HG02981 (cell line): ENCODE measurements around the gene TVP23A.
"Not testable (repeated sequence)": the region's sequence is repeated elsewhere in the genome, so short reads cannot be mapped to it uniquely, and the experiment has no call there.

Source experiments
- ATAC-seq: cut with Tn5 transposase; IDR thresholded peaks from one replicate; pipeline ENCODE4 v1.9.1; 2021; ENCODE audit warnings: mild to moderate bottlenecking, moderate library complexity; ENCODE audit not compliant: unreplicated experiment

TVP23A gene

DNA sequence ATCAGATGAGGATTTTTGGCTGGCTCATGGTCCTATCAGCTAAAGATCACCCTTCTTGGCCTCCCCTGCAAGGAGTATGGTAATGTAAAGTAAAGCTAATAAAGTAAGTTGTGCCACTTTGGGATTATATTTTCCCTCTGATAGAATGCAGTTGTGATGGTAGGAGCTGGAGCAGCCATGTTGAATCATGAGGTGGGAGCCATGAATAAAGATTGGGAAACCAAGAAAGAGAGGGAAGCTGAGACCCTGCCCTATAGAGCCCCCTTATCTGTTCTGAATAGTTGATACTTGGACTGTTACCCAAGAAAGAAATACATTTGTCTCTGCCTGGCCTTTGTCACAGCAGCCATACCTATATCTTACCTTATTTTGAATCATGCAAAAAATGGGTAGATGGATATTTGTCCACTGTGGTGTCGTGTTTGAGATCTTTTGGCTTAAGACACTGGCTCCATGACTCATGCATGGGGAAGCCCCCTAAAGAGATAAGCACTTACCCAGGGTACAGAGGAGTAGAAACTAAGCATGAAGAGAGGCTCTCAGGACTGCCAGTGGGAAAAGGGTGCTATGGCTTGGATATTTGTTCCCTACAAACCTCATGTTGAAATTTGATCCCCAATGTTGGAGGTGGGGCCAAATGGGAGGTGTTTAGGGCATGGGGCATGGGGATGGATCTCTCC lies 17.7 kb upstream of the TVP23A start:
- ATAC-seq, result no peak

DNA sequence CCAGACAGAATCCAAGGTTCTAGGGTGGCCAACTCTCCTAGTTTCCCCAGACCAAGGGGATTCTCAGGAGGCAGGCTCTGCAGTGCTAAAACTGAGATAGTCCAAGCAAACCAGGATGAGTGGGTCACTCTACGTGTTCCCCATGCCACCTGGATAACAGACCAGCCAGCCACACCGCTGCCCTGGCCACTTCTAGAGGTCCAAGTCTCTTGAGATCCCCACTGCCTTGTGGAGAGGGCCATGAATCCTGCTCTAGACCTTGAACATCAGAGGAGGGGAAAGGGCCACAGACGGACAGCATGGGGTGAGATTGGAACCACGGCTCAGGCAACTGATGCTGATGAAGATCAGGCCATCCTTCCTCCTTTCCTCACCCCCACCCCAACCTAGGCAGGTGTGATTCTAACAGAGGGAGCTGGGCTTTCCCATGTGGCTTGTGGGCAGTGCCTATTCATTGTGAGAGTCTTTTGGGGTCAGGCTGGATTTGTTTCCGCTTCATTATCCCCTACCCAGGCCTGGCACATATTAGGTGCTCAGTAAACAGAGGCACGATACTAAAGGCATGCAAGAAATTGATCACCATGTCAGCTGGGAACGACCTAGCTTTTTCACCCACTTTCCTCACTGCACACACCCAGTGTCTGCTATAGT lies 16.8 kb upstream of the TVP23A start:
- peak; percentile 57 for ATAC-seq

DNA sequence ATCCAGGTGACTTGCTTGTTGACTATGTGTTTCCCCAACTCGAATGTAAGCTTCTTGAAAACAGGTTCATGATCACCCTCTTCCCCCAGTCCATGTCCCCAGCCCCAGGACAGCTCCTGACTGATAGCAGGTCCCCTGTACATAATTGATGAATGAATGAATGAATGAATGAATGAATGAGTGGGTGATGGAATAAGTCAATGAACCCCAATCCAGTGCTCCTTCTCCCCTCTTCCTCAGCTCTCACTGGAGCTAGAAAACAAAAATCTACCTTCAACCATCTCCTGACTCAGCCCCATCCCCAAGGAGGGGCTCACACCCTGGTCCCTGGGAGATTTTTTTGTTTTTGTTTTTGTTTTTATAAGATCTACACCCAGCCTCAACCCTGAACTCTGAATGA lies 16.2 kb upstream of the TVP23A start:
- ATAC-seq, result no peak

DNA sequence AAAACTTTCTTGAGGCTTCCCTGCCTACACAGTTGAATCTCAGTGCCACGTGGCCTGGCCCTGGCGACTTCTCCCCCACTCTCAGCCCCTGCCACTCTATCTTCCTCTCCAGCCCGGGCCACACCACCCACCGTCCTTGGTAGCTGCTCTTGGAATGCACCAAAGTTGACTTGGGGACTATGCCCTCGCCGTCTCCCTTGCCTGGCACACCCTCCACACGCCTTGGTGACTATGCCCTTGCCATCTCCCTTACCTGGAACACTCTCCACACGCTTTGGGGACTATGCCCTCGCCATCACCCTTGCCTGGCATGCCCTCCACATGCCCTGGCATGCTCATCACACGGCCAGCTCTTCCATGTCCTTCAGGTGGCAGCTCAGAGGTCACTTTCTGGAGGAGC lies 15.5 kb upstream of the TVP23A start:
- ATAC-seq, result no peak

DNA sequence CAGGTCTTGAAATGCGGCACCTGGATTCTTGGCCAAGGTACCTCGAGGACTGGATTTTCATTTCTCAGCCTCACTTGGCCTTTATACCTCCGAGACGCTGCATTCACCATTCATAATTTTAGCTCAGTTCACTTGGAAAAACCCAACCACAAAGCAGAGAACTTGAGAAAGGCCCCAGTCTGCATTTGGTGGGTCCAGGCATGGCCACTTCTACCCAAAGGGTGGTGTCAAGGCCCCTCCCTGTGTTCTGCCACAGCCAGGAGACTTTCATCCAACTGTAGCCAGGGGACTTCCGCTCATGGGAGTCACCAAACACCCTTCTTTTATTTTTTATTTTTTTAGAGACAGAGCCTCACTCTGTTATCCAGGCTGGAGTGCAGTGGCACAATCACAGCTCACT lies 14.7 kb upstream of the TVP23A start:
- ATAC-seq, result no peak

DNA sequence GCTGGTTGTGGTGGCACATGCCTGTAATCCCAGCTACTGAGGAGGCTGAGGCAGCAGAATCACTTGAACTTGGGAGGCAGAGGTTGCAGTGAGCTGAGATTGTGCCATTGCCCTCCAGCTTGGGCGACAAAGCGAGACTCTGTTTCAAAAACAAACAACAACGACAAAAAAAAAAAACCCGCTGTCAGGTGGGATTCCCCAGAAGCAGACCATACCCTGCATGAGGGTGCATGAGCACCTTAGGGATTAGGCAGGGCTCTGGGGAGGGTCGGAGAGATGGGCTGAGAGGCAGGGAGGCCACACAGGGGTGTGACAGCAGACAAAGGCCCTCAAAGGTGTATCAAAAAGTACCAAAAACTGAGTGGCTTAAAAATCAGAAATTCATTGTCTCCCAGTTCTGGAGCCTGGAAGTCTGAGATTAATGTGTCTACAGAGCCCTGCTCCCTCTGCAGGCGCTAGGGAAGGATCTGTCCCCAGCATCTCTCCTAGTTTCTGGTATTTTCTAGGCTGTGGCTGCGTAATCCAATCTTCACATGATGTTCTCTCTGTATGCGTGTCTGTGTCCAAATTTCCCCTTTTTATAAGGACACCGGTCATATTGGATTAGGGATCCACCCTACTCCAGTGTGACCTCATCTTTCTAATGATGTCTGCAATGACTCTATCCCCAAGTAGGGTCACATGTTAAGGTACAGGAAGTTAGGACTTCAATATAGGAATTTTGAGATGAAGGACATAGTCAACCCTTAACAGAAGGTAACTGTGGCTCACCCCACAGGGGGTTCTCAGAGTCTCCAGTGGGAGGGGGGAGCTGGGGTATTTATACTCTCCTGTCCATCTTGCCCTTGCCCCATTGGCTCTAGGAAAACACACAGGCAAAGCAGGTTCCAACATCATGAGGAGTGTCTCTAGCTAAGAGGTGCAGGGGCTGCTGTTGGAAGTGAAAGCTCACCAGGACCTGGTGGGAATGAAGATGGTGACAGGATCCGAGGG lies 13.6 kb upstream of the TVP23A start:
- no peak for ATAC-seq

DNA sequence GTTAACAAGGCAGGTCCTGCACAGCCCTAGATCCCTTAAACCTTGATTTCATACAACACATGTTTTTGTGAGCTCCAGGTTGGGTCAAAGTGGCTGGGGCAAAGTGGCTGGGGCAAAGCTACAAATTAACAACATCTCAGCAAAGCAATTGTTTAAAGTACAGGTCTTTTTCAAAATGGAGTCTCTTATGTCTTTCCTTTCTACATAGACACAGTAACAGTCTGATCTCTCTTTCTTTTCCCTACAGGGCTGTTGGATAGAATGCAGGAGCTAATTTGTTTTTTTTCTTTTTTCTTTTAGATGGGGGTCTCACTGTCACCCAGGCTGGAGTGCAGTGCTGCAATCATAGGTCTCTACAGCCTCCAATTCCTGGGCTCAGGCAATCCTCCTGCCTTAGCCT lies 11.6 kb upstream of the TVP23A start:
- not testable (repeated sequence) for ATAC-seq

DNA sequence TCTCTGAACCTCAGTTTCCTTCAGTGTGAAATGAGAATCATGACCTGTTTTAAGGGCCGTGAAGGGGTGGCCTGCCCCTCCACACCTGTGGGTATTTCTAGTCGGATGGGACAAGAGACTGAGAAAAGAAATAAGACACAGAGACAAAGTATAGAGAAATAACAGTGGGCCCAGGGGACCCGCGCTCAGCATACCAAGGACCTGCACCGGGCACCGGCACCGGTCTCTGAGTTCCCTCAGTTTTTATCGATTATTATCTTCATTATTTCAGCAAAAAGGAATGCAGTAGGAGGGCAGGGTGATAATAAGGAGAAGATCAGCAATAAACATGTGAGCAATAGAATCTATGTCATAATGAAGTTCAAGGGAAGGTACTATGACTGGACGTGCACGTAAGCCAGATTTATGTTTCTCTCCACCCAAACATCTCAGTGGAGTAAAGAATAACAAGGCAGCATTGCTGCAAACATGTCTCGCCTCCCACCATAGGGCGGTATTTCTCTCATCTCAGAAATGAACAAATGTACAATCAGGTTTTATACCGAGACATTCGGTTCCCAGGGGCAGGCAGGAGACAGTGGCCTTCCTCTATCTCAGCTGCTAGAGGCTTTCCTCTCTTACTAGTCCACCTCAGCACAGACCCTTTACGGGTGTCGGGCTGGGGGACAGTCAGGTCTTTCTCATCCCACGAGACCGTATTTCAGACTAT lies 10.9 kb upstream of the TVP23A start:
- ATAC-seq, result not testable (repeated sequence)

DNA sequence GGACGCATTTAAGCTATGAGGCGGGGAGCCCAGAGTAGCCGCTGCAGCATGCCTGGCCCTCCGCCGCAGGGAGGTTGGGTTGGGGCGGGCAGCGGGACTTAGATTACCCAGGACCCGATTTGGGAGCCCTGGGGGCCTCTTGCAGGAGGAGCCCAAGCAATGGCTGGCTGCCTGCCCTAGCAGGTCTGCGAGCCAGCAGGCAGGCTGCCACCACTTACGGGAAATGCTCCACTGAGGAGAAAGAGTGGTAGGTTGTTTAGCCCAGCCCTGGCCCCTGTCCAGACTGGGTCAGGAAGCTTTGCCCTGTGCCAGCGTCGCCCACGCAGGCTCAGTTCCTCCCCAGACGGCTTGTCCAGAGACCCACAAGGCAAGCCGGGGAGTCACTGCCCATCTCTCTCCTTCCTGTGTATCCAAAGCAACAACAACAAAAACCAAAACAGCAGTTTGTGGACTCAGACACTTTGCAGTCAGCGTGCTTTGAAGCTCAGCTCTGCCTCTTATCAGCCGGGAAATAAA lies 10.3 kb upstream of the TVP23A start:
- no peak for ATAC-seq

DNA sequence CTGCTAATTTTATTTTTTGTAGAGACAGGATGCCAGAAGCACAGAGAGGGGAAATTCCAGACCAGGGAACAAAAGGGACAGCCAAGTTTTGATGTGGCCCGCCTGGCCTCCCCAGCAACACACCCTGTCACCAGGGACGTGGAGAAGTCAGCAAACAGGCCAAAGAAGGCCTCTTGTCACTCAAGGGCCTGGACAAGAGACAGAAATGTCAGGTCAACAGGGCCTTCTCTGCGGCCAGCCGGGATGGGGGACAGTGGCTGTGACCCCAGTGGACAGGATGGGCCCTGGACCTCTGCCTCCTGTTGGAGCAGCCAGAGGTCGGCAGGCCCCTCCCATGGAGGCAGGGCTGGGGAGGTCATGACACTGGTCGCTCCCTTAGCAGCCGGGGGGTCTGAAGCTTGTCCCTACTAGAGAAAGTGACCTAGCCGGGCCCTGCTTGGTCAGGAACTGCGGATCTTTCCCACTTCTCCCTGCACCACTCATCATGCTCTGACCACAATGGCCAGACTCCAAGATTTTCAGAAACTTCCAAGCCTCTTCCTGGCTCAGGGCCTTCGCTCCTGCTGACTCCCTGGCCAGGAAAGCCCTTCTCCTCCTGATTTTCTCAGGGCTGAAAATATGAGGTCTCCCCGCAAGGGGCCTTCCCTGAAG lies 9.2 kb upstream of the TVP23A start:
- ATAC-seq, result no peak

DNA sequence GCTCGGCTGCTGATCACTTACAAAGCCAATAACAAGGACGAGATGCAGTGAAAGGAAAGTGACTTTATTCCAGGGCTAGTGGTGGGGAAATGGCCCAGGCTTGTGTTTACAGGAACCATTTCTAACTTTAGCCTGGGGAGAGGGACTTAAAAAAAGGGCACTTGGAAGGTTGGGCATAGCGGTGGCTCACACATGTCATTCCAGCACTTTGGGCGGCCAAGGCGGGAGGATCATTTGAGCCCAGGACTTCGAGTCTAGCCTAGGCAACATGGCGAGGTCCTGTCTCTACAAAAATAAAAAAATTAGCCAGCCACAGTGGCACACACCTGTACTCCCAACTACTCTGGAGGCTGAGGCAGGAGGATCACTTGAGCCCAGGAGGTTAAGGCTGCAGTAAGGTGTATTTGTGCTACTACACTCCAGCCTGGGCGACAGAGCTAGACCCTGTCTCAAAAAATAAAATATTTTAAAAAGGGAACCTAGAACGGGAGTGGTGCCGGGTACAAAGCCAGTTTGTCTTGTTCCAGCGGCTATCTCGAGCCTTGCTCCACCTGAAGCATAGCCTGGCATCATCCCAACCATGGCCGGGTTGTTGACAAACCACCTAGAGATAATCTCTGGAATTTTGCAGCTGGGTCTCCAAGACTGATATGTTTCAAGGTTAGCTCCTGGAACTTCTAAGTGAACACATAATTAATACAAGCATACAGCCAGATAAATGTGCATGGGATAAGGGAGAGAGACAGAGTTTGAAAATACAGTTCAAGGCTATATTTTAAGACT lies 5.7 kb upstream of the TVP23A start:
- ATAC-seq, result no peak

DNA sequence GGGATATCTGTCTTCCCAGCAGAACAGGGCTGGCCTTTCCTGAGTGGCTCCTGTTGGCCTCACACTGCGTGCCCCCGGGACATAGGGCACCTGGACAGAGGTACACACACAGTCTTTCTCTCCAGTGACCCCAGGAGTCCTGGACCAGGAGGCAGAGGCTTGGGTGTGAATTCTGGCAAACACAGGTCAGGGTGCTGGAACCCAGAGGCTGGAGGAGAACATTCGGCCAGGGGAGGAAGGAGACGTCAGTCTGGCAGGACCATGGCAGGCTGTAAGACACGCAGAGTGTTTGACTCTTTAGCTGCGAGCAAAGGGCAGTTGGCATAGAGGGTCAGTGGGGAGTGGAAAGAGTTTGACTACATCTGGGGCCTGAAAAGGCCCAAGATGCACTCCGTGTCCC lies 4.1 kb upstream of the TVP23A start:
- no peak for ATAC-seq

DNA sequence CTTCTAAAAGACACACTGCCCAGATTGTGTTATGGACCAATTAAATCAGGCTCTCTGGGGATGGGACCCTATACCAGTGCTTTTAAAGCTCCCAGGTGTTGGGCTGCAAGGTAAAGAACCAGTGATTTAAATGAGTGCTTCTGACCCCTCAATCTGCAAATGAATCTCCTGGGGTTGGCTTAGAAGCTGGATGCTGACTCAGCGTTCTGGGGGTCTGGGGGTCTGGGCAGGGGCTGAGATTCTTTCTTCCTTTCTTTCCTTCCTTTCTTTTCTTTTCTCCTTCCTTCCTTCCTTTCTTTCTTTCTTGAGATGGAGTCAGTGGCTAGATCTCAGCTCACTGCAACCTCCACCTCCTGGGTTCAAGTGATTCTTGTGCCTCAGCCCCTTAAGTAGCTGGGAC lies 2.0 kb upstream of the TVP23A start:
- no peak for ATAC-seq

DNA sequence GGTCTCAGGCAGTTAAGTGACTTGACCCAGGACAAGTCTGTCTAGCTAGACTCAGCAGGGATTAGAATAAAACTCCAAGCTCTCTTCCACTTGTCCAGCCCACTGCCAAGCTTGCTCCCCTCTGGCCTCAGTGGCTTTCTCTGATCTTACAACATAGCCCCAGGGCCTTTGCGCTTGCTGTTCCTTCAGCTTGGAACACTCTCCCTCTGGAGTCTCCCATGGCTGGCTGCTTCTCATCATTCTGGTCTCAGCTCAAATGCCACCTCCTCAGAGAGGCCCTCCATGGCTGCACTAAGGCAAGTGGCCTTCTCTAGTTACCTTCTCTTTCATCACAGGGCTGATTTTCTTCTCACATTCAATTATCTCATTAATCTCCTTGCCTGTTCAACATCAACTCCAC lies 1.1 kb downstream of the TVP23A start:
- no peak for ATAC-seq

DNA sequence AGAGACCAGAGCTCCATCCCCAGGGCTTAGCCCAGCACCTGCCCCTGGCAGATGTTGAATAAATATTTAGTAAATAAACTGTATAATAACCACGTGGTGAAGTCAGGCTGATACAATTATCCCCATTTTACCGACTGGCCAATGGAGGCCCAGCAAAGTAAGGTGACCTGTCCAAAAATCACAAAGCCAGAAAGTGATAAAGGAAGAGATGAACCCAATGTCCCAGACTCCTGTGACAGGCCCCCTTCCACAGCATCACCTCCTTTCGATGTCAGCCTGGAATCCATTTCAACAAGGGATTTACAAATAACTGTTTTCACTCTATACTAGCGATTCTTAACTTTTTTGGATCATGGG lies 5.5 kb downstream of the TVP23A start:
- ATAC-seq, result no peak

DNA sequence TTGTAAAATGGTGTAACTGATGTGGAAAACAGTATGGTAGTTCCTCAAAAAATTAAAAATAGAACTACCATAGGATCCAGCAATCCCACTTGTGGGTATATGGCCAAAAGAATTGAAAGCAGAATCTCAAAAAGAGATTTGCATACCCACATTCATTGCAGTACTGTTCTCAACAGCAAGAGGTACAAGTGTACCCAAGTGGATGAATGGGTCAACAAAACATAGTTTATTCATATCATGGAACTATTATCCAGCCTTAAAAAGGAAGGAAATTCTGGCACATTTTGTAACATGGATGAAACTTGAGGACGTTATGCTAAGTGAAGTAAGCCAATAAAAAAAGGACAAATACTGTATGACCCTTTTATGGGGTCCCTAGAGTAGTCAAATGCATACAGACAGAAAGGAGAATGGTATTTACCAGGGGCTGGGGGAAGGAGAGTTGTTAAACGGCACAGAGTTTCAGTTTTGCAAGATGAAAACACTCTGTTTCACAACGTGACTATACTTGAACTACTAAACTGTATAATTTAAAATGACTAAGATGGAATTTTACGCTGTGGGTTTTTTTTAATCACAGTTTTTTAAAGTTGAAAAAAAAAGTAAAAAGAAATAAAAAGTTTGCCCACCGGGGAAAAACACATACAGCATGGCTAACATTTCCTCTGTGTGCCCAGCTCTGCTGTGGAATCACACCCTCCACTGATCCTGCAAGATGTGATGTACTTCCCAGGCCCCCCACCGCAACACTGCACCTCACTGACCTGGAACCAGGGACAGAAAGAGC lies 6.1 kb downstream of the TVP23A start:
- ATAC-seq, result peak; percentile 69

DNA sequence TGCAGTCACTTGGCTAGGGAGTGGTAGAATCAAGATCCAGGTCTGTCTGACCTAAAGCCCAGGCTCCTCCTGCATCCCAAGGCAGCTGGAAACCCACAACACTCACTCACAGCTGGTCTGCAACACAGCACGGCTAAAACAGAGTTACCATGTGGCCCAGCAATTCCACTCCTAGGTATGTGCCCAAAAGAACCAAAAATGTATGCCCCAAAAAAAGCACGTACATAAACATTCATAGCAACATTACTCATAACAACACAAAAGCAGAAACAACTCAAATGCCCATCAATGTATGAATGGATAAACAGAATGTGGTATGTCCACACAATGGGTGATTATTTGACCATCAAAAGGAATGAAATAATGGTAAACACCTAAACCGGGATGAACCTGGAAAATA lies 8.9 kb downstream of the TVP23A start:
- no peak for ATAC-seq

DNA sequence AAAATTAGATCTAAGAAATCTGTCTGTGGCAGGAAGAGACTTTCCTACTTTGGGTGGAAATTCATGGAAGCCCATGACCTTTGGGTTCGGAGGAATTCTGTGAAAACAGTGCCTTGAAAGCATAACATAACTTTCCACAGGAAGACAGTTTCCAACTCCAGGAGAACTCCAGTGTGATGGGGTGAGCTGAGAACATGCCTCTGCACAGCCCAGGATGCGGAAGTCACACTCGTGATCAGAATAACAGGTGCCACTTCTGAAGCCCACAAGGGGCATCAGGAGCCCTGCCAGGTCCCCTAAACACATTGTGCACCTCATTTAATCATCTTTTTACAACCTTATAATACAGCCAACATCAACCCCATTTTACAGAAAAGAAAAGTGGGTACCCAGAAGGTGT lies 9.7 kb downstream of the TVP23A start:
- no peak for ATAC-seq

DNA sequence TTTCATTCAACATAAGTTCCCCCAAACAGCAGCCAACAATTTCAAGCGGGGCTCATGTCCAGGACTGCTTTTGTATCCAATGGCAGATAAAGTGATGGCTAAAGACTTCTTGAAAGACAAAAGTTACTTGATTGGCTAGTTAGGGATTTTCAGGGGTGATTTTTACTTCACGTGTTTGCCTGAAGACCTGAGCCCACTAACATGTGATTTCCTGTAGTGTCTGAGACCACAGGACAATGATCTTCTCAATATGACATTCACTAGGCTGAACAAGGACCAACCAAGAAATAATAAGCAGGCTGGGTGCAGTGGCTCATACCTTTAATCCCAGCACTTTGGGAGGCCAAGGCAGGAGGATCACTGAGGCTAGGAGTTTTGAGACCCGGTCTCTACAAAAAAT lies 10.4 kb downstream of the TVP23A start:
- no peak for ATAC-seq
